ENCODE results near the gene SRMS.

DNA sequence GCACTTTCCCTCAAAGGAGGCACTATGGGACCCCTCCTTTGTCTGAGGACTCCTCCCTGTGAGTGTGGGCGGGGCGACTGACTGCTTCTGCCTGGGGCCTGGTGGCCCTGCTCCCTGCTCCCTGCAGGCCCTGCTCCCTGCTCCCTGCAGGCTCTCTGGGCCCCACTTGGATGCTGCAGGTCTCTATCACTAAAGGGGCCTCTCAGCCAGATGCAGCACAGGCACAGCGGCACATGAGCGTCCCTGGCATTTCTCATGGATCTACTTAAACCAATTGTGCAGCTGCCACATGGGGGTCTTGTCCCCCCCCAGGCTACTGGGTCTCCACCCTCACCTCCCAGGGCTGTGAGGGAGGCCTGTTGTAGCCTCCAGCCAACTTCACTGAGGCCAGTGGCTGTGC, 56.5 kb downstream of the SRMS start:
- TF ChIP-seq TBP (CRISPR knock-in tag; IDR thresholded peaks at IDR 0.05) (no peak), ZSCAN22 (CRISPR knock-in tag; IDR thresholded peaks at IDR 0.05) (no peak), ZNF780A (CRISPR knock-in tag; IDR thresholded peaks at IDR 0.05) (no peak), ZFP82 (CRISPR knock-in tag; IDR thresholded peaks at IDR 0.05; ENCODE audit: borderline replicate concordance) (no peak), POLR2A (IDR thresholded peaks at IDR 0.05; ENCODE audit: insufficient read depth in 1 of 2, low read depth in 2 of 2, low read length in 2 of 2) (no peak)
- TF ChIP-seq, protein P1, sequence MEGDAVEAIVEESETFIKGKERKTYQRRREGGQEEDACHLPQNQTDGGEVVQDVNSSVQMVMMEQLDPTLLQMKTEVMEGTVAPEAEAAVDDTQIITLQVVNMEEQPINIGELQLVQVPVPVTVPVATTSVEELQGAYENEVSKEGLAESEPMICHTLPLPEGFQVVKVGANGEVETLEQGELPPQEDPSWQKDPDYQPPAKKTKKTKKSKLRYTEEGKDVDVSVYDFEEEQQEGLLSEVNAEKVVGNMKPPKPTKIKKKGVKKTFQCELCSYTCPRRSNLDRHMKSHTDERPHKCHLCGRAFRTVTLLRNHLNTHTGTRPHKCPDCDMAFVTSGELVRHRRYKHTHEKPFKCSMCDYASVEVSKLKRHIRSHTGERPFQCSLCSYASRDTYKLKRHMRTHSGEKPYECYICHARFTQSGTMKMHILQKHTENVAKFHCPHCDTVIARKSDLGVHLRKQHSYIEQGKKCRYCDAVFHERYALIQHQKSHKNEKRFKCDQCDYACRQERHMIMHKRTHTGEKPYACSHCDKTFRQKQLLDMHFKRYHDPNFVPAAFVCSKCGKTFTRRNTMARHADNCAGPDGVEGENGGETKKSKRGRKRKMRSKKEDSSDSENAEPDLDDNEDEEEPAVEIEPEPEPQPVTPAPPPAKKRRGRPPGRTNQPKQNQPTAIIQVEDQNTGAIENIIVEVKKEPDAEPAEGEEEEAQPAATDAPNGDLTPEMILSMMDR (CRISPR knock-in tag; IDR thresholded peaks at IDR 0.05): no peak
- TF ChIP-seq, protein P2, sequence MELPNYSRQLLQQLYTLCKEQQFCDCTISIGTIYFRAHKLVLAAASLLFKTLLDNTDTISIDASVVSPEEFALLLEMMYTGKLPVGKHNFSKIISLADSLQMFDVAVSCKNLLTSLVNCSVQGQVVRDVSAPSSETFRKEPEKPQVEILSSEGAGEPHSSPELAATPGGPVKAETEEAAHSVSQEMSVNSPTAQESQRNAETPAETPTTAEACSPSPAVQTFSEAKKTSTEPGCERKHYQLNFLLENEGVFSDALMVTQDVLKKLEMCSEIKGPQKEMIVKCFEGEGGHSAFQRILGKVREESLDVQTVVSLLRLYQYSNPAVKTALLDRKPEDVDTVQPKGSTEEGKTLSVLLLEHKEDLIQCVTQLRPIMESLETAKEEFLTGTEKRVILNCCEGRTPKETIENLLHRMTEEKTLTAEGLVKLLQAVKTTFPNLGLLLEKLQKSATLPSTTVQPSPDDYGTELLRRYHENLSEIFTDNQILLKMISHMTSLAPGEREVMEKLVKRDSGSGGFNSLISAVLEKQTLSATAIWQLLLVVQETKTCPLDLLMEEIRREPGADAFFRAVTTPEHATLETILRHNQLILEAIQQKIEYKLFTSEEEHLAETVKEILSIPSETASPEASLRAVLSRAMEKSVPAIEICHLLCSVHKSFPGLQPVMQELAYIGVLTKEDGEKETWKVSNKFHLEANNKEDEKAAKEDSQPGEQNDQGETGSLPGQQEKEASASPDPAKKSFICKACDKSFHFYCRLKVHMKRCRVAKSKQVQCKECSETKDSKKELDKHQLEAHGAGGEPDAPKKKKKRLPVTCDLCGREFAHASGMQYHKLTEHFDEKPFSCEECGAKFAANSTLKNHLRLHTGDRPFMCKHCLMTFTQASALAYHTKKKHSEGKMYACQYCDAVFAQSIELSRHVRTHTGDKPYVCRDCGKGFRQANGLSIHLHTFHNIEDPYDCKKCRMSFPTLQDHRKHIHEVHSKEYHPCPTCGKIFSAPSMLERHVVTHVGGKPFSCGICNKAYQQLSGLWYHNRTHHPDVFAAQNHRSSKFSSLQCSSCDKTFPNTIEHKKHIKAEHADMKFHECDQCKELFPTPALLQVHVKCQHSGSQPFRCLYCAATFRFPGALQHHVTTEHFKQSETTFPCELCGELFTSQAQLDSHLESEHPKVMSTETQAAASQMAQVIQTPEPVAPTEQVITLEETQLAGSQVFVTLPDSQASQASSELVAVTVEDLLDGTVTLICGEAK (IDR thresholded peaks at IDR 0.05): no peak
- TF ChIP-seq, protein P2 (CRISPR knock-in tag; IDR thresholded peaks at IDR 0.05): no peak
